RWPE2 (cell line): Measurements from ENCODE around the gene TMEM131L.
"Not testable (repeated sequence)": the region's sequence is repeated elsewhere in the genome, so short reads cannot be mapped to it uniquely, and the experiment has no call there.

Experiments used
- ATAC-seq: fragments of 200-7000 bp; cut with Tn5 transposase; 3 replicates; pipeline ENCODE4 v1.9.1; 2021; ENCODE audit warnings: low read depth
- DNase-seq: peaks from one replicate; pipeline ENCODE4 v3.0.0-alpha.2; 2020; ENCODE audit warnings: low spot score
- H3K27ac ChIP-seq: fragments of 450-650 bp; 2 replicates; pipeline ENCODE4 v1.5.1; 2017; ENCODE audit warnings: mild to moderate bottlenecking; ENCODE audit not compliant: poor library complexity, severe bottlenecking
- H3K27me3 ChIP-seq: fragments of 250-450 bp; sonication (Bioruptor Pico); 2 replicates; pipeline ENCODE4 v1.5.1; 2021; ENCODE audit warnings: mild to moderate bottlenecking, moderate library complexity; ENCODE audit not compliant: insufficient read depth, poor library complexity, severe bottlenecking
- H3K36me3 ChIP-seq: fragments of 250-450 bp; sonication (Bioruptor Pico); 2 replicates; pipeline ENCODE4 v1.5.1; 2020; ENCODE audit warnings: low read depth, mild to moderate bottlenecking, moderate library complexity
- H3K4me1 ChIP-seq: fragments of 250-450 bp; sonication (Bioruptor Pico); 2 replicates; pipeline ENCODE4 v1.5.1; 2021; ENCODE audit warnings: mild to moderate bottlenecking, moderate library complexity; ENCODE audit not compliant: insufficient read depth, poor library complexity, severe bottlenecking
- H3K4me3 ChIP-seq: fragments of 250-450 bp; sonication (Bioruptor Pico); 2 replicates; pipeline ENCODE4 v1.5.1; 2021; ENCODE audit warnings: mild to moderate bottlenecking, moderate library complexity; ENCODE audit not compliant: severe bottlenecking
- H3K9me3 ChIP-seq: fragments of 250-450 bp; sonication (Bioruptor Pico); 2 replicates; pipeline ENCODE4 v1.5.1; 2021; ENCODE audit warnings: mild to moderate bottlenecking, moderate library complexity; ENCODE audit not compliant: severe bottlenecking
- CTCF ChIP-seq: fragments of 450-650 bp; IDR thresholded peaks from one replicate; pipeline ENCODE4 v1.5.1; 2017; ENCODE audit warnings: mild to moderate bottlenecking, moderate library complexity; ENCODE audit not compliant: poor library complexity, severe bottlenecking

The TMEM131L gene

DNA sequence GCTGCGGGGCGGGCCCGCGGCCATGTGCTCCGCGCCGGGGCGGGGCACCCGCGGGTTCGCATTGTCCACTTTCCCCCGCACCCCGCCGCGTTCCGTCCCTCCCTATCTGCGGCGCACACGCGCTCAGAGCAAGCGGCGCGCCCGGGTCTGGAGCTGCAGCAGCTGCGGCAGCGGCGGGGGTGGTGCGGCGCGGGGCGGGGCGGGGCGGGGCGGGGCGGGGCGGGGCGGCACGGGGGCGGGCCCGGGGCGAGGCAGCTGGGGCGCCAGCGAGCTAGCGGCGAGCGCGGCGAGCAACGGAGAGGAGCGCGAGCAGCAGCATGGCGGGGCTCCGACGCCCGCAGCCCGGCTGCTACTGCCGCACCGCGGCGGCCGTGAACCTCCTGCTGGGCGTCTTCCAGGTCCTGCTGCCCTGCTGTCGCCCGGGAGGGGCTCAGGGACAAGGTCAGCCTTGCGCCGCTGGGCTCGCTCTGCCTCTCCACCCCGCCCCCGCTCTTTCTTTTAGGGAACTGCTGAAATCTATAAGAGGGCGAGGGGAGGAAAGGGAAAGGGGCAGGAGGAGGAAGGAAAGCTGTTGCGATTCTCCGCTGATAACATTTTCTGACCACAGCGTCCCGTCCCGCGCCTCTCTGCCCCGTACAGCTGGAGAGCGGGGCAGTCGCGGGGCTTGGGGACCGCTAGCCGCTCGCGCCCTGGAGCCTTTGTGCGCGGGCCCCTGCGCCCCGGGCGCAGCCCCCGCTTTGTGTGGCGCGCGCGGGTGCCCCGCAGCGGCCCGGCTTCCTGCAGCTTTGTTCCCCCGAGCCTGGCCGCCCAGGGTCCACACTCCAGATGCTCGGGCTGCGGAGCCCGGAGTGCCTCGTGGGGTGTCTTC lies at the start of gene TMEM131L:
TMEM131L (plus strand) TSS at position 280 of the 868 bp plus-strand sequence; CDS start at position 318, 38 bp downstream.
- H3K27ac ChIP-seq: peak within 1 kb of the TSS; percentile 39
- DNase-seq (no peak), ATAC-seq (peak; percentile 71)
- H3K4me3 ChIP-seq: peak within 1 kb of the TSS; percentile 74
- H3K27me3 ChIP-seq: no peaks in the 10 kb centered on the region
- H3K4me1 ChIP-seq: peaks cover 29% of the 10 kb centered on the region
- TF ChIP-seq CTCF: peak; percentile 8
- H3K9me3 ChIP-seq: no peaks in the 10 kb centered on the region
- no peaks in the 10 kb centered on the region for H3K36me3 ChIP-seq

- ATAC-seq, H3K27me3 ChIP-seq, H3K36me3 ChIP-seq, H3K27ac ChIP-seq, H3K4me3 ChIP-seq, H3K4me1 ChIP-seq, DNase-seq, H3K9me3 ChIP-seq: not testable (repeated sequence)
Observed at GRCh38 chr4:153416456-153416855, 49.7 kb upstream of the TMEM131L start.

DNA sequence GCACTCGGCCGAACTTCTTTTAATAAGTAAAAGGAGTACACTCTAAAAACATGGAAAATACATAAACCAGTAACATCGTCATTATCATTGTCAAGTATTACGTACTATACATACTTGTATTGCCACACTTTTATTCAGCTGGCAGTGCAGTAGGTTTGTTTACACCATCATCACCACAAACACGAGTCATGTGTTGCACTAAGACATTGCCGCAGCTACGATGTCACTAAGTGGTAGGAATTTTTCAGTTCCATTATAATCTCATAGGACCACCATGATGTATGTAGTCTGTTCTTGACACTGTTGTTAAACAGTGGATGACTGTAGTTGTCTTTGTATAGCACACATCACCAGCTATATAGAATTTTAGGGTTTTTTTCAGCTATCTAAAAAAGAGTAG lies 48.0 kb upstream of the TMEM131L start:
- no peaks in the 10 kb centered on the region for H3K9me3 ChIP-seq
- no peak for DNase-seq
- no peak for ATAC-seq
- peaks cover 4% of the 10 kb centered on the region for H3K36me3 ChIP-seq
- H3K4me3 ChIP-seq: no peak overlapping the region
- H3K27me3 ChIP-seq: no peaks in the 10 kb centered on the region
- H3K4me1 ChIP-seq: no peaks in the 10 kb centered on the region
- no peak overlapping the region for H3K27ac ChIP-seq
- TF ChIP-seq CTCF: no peak

- Histone ChIP-seq H3K27ac (no peak overlapping the region), H3K4me3 (no peak overlapping the region), H3K4me1 (no peaks in the 10 kb centered on the region), H3K36me3 (peaks cover 4% of the 10 kb centered on the region), H3K9me3 (no peaks in the 10 kb centered on the region), H3K27me3 (no peaks in the 10 kb centered on the region)
- no peak for ATAC-seq
- DNase-seq: no peak
- no peak for TF ChIP-seq CTCF
Observed at GRCh38 chr4:153418558-153418957, 47.6 kb upstream of the TMEM131L start.

DNA sequence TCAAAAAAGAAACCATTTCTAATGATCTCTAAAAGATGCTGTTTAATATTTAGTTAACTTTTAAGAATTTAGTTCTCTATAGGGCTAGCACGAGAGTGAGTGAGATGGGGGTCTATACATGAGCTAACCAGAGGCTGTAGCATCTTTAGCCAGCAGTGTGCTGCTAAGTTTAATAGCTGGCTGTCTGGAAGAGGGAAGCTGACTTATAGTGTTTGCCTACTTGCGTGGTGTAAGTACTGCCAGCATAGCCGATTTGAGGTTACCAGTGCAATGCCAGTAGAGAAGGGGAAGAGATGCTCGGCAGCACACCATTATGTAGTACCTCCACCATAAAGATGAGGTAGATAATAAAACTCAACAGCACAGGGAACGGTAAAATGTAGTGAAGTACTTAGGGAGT lies 47.1 kb upstream of the TMEM131L start:
- TF ChIP-seq CTCF: no peak
- no peak overlapping the region for H3K27ac ChIP-seq
- H3K36me3 ChIP-seq: peaks cover 4% of the 10 kb centered on the region
- ATAC-seq (no peak), DNase-seq (no peak)
- H3K9me3 ChIP-seq: no peaks in the 10 kb centered on the region
- H3K4me1 ChIP-seq: no peaks in the 10 kb centered on the region
- no peaks in the 10 kb centered on the region for H3K27me3 ChIP-seq
- no peak overlapping the region for H3K4me3 ChIP-seq
